Ammon's horn (tissue), 1 donor: Measurements from ENCODE around the gene HGS.

Experiments
- DNase-seq: peaks from one replicate; pipeline ENCODE4 v3.0.0-alpha.2; 2016; ENCODE audit warnings: low spot score

The HGS gene

GRCh38 chr17:81741594-81742452 is 58.0 kb downstream of the HGS start:
- DNase-seq = no peak
